HG03432 (cell line): ENCODE data around the gene VWA2.

Experiments
- ATAC-seq: cut with Tn5 transposase; IDR thresholded peaks from one replicate; pipeline ENCODE4 v1.9.1; 2021; ENCODE audit warnings: mild to moderate bottlenecking, moderate library complexity; ENCODE audit not compliant: unreplicated experiment

The VWA2 gene

DNA sequence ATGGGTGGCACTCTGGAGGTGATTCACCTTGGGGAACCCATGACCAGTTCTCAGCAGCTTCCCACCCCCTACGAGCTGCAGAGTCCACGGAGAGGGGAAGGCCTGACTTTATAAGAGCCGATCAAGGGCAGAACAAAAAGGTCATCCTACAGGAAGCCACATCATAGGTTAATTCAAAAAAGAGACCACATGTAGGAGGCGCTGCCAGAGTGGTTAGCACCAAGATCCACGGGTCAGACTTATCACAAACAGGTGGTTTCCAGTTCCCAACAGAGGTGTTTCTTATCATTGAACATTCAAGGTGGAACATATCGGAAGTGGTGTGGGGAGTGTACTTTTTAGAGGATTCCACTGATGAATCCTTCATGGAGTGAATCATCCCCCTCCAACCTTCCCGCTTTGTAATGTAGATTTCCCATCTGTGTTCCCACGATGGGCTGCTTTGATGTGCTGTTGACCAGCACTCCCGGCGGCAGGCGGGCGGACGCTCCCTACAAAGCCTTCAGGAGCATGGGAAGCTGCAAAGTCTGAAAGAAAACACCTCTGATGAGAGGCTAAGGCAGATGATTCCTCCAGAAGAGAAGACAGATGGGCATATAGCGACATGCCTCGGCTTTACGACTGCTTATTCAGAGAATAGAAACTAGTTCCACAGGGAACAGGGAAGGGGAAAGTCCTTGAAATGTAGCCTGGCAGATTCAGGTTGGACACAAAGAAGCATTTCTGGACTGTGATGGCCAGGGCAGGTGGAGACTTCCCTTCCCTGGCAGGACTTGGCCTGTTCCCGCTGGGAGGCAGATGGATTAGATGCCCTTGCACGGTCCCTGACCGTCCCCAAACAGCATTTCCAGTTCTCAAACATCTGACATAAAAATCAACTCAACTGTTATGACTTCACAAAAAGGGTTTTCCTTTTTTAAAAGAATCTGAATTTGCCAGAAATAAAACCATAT is 98.7 kb downstream of the VWA2 start:
- ATAC-seq = no peak

DNA sequence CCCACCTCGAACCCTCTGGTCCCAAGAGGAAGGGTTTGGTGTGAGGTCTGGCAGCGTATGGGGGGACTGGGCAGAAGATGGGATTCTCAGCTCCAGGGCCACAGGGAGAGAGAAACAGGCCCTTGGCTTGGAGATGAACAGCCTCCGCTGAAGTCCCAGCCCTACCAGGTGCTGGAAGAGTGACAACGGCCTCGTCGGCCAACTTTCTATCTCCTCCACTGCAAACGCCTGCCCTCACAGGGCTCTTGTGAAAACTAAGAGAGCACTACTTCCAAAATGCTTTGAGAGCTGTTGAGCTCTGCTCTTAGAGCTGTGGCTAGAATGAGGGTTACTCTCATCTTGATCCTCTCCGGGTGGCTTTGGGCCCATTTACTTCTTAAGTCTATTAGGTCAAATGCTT is 101.8 kb downstream of the VWA2 start:
- no peak for ATAC-seq
